ENCODE measurements around the gene SORCS2.
"Not testable (repeated sequence)": the region's sequence is repeated elsewhere in the genome, so short reads cannot be mapped to it uniquely, and the experiment has no call there.

SORCS2 gene

DNA sequence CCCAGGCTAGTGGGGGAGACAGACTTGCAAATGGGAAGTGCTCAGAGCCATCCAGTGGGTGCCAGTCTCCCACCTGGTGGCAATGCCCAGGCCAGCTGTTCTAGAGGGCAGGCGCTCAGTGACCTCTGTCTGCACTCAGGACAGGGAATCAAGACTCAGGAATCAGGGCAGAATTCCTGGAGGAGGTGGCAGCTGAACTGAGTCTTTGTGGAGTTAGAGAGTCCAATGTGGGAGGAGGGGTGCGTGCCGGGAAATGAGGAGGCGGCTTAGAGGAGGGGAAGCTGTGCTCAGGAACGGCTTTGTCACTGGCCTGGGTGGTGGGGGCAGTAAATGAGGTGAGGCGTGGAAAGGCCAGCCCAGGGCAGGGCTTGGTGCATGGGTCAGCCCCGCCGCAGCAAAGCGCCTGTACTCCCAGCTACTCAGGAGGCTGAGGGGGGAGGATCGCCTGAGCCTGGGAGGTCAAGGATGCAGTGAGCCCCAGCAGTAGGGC, 31.3 kb upstream of the SORCS2 start:
- no peak for DNase-seq

DNA sequence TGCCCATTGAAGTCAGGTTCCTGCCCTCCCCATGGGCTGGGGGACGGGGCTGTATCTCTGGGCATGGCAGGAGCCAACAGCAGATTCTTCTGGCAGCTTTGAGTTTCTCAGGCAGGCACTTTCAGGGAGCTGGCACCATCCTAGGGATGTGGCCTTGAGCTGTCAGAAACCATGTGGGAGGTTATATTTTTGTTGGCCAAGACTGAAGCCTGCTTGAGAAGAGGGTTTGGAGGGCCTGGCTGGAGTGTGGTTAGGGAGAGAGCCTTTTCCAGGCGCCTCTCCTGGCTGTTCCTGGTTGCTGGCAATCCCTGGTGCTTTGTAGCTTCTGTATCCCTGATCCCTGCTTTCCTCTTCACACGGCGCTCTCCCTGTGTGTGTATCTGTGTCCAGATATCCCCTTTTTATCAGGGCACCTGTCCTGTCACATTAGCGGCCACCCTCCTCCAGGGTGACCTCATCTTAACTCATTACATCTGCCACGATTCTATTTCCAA, 30.6 kb upstream of the SORCS2 start:
- DNase-seq: no peak

DNA sequence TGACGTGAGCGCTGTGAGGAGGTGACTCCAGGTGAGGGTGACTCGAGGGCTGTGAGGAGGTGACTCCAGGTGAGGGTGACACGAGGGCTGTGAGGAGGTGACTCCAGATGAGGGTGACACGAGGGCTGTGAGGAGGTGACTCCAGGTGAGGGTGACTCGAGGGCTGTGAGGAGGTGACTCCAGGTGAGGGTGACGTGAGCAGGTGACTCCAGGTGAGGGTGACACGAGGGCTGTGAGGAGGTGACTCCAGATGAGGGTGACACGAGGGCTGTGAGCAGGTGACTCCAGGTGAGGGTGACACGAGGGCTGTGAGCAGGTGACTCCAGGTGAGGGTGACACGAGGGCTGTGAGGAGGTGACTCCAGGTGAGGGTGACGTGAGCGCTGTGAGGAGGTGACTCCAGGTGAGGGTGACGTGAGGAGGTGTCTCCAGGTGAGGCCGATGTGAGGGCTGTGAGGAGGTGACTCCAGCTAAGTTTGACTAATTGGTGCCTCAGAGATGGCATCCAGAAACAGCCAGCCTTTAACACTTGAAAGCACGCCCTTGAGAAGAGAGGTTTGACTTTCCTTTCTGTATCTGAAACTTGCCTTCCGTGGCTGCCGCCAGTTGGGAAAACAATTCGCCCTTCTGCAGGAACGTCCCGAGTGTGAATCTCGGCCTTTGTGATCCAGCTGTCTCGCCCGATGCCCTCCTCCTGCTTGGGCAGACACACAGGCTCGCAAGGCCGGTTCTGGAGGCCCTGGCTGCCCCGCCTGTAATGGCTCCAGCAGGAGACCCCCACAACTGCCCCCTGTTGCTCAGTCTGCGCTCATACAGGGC, 27.1 kb upstream of the SORCS2 start:
- not testable (repeated sequence) for DNase-seq

DNA sequence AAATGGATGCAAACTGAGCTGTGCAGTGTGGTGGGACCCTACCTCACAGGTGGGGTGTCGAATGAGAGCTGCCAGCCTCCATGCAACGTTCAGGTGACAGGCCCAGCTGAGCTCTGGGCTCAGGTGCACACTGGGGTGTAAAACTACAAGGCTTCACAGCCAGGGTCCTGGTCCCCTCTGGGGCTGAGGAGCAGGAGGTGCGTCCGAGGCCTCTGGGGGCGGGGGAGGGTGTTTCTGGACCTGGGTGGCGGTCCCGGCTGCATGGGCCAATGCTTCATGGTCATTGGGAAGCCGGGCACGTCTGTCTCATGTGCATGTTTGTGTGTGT, 26.5 kb upstream of the SORCS2 start:
- no peak for DNase-seq

DNA sequence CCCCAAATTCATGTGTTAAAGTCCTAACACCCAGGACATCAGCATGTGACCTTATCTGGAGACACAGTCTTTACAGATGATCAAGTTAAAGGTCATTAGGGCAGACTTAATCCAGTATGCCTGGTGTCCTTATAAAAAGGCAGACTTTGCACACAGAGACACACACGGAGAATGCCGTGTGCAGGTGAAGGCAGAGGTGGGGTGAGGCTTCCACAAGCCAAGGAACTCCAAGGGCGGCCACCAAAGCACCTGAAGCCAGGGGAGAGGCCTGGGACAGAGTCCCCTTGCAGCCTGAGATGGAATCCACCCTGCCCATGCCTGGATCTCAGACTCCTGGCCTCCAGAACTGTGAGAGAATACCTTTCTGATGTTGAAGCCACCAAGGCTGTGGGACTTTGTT, 26.1 kb upstream of the SORCS2 start:
- no peak for DNase-seq

DNA sequence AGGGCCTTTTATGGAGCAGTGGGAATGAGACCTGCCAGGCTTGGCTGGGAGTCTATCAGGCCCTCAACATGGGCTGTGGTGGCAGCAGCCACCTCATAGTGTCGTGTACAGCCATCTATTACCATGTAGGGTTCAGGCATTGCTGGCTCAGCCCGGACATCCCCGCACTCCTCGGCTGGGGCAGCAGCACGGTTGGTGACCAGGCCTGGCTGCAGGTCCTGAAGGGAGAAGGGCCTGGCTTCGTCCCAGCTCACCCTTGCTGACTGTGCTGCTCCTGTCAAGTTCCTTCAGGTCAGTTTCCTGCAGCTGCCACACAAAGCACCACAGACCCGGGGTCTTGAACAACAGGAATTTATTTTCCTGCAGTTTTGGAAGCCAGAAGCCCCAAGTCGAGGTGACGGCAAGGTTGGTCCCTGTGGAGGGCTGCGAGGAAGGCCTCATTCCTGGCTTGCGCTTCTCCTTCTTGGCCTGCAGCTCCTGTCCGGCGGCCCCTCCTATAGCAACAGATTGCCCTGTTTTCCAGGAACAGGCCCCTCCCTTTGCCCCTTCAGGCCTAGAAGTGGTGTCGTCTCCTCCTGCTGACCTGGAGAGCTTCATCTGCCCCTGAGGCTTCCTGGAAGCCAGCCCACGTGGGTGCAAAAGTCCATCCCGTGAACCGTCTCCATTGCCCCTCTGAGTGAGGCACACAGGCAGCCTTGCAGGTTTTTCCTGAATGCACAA, 25.2 kb upstream of the SORCS2 start:
- DNase-seq: no peak

DNA sequence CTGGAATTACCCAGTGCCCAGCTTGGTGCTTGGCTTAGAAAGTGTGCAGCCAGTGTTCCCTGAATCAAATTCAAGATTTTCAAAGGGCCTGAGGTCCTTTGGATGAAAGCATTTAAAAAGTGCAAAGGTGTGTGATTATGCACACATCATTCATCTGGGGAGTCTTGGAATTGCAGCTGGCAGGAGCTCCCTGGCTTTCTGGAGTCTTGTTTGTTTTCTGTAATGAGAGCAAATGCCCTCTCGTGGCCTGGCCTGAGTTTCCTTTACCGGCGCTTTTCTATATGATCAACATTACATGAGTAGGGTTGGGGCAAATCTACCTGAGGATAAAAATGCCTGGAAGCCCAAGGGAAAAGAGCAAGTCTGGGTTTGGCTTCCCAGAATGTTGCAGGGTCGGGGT, 24.6 kb upstream of the SORCS2 start:
- no peak for DNase-seq

DNA sequence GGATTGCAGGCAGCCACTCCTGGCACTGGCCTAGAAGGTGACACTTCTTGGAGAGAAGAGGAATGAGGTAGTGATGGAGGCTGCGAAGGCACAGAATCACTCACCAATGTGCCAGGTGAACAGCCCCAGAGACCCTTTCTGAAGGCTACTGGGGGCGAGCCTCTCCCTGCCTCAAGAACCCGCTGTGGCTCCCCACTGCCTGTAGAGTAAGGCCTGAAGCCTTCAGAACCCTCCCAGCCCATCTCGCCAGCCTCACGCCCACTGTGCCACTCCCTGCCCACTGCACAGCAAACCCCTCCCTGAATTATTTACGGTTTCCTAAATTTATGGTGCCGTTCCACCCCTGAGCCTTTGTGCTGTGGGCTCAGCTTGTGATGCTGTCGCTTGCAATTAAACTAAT, 24.2 kb upstream of the SORCS2 start:
- DNase-seq: no peak

DNA sequence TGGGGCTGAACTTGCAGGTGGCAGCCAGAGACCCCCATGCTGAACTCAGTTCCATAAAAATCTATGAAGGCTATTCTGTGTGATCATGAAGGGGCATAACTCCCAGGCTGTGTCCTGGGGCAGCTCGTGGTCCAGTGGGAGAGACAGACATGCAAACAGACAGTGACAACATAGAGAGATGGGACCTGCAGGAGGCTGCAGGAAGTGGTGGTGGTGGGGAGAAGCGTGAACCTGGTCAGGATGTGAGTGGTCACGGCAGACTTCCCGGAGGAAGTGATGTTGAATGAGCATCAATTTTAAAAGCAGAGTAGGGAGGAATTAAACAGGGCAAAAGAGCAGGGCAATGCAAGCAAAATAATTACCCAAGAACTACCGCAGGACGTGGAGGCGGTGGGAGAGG, 23.2 kb upstream of the SORCS2 start:
- DNase-seq: no peak

DNA sequence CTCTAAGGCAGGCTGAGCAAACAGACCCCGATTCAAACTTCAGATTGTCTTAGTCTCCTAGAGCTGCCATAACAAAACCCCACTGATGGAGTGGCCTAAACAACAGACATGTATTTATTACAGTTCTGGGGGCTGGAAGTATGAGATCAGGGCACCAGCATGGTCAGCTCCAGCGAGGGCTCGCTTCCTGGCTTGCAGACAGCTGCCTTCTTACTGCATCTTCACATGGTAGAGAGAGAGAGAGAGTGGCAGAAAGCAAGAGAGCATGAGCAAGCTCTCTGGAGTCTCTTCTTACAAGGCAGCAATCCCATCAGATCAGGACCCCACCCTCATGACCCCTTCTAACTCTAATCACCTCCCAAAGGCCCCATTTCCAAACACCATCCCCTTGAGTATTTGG, 22.3 kb upstream of the SORCS2 start:
- DNase-seq: no peak

DNA sequence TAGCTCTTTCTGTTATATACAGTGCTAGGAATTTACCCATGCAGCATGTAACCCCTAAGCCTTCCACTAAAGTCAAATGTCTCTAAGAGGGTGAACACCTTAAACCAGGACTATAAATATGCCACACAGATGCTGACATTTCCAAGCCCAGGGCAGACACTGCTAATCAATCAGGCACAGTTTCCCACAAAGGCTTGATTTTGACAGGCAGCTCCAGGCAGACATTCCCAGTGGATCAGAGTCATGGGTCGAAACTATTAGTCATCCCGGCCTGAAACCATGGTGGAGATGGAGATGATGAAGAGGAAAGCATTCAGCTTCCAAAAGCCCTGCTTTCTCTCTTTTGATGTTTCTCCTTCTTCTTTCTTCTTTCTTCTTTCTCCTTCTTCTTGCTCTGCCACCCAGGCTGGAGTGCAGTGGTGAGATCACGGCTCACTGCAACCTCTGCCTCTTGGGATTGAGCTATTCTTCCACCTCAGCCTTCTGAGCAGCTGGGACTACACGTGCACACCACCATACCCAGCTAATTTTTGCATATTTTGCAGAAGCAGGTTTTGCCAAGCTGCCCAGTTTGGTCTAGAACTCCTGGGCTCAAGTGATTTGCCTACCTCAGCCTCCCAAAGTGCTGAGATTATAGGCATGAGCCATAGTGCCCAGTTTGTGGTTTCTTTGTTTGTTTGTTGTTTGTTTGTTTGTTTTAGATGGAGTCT, 21.0 kb upstream of the SORCS2 start:
- no peak for DNase-seq

DNA sequence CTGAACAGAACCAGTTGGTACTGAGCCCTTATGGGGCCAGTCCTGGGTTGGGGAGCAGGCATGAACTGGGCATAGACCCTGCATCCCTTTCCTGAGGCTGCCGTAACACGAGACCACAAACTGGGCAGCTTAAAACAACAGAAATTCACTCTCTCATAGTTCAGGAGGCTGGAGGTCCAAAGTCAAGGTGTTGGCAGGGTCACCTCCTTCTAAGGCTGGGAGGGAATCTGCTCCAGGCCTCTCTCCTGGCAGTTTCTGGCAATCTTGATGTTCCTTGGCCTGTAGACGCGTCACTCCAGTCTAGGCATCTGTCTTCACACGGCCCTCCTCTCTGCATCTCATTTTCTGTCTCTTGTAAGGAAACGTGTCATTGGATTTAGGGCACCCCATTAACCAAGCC, 19.8 kb upstream of the SORCS2 start:
- no peak for DNase-seq

DNA sequence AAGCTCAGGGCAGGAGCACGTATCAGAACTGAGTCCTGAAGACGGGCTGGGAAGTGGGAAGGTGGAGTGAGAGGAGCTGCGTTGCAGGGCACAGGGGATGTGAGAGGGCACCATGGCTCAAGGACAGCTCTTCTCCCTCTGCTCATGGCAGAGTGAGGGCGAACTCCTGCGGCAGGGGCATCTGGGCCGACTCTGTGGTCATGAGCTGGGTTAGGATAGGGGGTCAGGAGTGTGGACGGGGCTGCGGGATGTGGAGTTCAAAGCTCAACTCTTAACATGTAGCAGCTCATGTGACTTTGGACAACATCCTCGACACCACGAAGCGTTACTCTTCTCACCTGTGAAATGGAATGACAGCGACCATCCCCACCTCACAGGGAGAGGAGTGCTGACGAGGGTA, 19.4 kb upstream of the SORCS2 start:
- no peak for DNase-seq

DNA sequence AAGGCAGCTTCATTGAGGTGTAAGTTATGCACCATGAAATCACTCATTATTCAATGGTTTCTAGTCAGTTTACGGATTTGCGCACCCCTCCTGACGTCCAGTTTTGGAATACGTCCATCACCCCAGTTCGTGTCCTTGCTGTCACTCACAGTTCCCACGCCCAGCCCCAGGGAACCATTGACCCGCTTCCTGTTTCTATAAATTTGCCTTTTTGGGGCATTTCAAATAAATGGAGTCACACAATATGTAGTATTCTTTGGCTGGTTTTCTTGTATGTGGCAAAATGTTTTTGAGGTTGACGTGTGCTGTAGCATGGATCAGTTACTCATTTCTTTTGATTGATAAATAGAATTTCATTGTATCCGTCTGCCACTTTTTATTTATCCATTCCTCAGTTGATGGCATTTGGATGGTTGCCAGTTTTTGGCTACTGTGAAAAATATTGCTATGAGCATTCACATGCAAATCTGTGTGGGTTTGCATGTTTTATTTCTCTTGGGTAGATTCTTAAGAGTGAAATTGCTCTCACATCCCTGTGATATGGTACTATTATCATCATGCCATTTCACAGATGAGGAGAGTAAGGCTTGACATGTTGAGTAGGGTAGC, 18.4 kb upstream of the SORCS2 start:
- no peak for DNase-seq

DNA sequence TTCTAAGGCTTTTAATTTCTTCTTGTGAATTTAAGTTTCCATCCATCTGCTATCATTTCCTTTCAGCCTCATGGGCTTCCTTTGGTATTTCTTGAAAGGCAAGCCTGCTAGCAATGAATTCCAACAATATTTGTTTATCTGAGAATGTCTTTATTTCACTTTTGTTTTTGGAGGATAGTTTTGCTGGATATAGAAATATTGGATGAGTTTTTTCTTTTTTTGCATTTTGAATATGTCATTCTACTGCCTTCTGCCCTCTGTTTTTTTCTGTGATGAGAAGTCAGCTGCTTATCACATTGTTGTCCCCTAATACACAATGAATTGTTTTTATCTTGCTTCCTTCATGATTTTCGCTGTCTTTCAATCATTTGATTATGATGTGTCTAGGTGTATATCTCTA, 13.2 kb upstream of the SORCS2 start:
- no peak for DNase-seq

DNA sequence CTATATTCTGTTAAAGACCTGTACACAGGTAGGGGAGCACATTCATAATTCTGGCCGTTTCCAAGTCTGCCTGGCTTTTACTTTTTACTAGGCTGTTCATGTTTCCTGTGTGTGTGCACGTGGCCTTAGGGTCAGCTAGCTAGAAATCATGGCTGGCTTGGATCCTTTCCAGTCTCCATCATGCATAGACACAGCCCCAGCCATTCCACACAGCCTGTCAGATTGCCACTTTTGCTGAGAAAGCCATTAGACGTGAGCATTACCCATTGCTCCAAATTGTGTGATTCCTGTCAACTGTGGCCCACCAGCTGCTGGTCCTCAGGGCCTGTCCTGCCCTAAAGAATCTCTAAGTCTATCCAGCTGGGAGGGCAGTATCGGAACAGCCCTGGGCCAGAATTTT, 11.4 kb upstream of the SORCS2 start:
- no peak for DNase-seq

DNA sequence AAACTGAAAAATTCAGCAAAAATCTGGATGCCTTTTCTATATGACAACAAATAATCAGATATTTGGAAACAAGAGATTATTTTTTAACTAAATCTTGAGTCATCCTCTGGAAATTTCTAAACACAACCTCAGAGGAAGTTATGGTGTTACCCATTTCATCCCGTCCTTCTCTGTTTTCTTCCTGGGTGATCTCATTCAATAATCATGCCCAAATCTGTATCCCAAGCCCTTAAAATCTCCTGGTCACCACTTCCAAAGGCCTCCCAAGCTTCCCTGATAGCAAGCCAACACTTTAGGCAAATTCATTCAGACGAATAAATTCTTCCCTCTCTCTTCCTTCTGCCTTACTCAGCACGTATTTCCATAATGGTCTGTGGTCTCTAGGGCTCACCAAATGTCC, 9.7 kb upstream of the SORCS2 start:
- no peak for DNase-seq

DNA sequence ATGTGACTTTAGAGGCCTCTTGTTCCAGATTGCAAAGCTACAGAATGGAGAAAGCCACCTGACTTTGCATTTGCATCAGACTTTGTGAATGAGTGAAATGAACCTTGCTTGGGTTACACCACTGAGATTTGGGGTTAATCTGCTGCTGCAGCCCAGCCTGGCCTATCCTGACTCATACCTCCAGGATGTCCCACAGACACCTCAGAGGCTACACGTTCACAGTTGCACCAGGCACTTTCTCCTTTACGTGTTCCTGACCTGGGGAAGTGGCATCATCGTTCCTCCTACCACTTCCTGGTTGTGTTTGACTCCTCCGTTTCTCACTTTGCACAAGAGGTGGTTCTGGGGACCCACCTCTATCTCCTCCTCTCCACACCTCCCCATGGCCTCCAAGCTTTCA, 9.2 kb upstream of the SORCS2 start:
- DNase-seq: no peak

DNA sequence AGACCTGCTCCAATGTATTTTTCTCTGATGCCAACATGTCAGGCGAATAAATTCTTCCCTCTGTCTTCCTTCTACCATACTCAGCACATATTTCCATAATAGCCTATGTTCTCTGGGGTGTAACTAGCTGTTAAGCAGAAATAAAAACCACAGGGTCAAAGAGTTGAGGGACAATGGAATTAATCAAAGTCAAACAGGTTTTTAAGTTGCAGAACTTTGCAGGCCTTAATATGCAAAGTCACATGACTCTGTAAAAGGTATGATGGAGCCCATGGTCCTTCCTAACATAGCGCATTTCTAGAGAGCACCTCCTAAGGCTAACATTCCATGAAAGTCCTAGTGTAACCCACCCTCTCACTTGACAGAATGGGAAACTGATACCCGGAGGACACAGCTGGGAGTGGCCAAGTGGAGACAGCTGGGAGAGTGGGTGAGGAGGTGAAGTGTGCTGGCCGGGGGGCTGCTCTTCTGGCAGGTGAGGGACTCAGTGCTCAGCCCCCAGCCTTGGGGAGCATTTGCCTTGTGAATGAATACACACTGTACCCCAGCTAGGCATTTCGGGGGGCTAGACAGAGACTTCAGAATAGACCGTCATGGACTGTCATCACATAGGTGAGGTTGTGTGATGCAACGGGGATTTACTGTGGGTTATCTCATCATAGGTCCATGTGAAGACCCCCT, 8.4 kb upstream of the SORCS2 start:
- DNase-seq: no peak

DNA sequence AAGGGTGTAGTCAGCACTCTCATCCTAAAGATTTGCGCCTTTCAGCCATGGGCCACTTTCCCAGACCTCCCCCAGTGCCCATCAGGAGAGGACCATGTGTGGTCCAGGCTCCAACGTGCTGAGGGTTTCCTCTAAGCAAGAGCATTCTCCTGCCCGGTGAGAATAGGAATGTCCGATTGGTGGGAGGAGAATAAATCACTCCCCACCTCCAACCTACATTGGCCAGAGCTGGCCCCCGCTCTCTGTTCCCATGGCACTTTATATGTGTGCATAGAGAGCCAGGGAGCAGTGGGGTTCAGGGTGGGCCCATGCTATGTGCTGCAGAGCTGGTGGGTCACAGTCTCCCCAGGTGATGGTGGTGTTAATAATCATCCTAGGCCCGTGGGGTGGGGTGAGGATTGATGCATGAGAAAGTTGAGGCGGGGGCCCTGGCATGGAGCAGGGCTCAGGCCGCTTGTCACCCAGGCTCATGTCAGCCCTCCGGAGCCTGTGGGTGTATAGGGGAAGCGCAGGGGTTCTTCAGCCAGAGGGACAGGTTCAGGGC, 6.8 kb upstream of the SORCS2 start:
- DNase-seq: no peak

DNA sequence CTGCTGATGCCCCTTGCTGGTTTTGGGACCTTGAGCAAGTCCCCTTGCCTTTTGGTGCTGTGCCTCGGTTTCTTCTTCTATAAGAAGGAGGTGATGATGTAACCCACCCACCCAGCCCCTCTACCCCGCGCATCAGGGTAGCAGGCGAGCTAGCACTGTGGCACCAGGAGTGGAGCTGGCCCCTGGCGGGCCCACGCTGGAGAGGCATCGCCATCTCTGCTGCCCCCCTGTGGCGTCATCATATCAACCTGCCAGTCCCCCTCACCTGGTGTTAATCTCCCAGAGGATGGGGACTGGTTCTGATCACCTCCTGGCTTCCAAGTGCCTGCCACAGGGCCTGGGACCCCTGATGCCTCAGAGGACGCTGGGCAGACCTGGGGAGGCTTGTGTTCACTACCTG, 6.3 kb upstream of the SORCS2 start:
- DNase-seq: no peak

DNA sequence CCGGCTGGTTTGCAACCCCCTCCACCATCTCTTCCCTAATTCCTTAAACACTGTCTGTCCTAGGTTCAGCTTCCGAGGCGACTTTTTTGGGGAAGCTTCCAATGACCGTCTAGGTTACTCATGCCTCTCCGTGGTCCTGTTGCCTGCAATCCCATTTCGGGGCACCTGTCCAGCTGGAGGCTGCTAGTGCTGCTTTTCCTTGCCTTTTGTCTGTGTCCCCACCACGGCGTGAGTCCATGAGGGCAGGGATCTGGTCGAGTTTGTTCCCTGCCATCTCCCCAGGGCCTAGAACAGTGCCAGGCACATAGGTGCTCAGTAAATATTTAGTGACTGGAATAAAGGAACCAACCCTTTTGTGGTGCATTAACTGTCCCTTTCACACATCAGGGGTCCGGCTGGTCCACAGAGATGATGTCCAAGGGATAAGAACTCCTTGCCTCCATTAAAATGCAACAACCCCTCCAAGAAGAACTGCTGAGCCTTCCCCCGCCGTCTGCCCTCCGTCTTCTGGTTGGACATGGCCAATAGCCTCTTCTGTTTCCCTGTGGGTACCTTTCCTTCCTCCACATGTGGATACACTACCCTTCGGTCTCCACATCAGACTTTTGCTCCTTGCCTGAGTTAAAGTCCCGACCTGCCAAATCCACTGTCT, 5.7 kb upstream of the SORCS2 start:
- DNase-seq: no peak

Data from NCI-H2081 treated with DMSO at 0.1 percent for 48 hours (cell line).